CD14-positive monocyte (primary cell): Measurements from ENCODE around the gene LGI4. TPM values are rescaled to one million over a fixed set of nuclear protein-coding genes. Genes with fewer than 3 reads are reported as not detected.
A peak's percentile ranks its signal among the peaks of the same experiment; 100 is the strongest.

Experiments used
- DNase-seq, 3 donors: peaks; one replicate each; pipeline ENCODE4 v3.0.0-alpha.2; 2011 to 2022
- H2AFZ ChIP-seq: 2 replicates; pipeline ENCODE4 v1.6.0; 2012; ENCODE audit warnings: mild to moderate bottlenecking, low read depth, low read length, inconsistent platforms; ENCODE audit not compliant: insufficient read depth, poor library complexity, severe bottlenecking
- H3K27ac ChIP-seq, 2 donors: 1 replicate in 1 of 2; 2 replicates in 1 of 2; pipeline ENCODE4 v1.5.1; 2012 to 2013; ENCODE audit warnings: low read length in 2 of 2, control low read depth in 1 of 2, inconsistent platforms in 1 of 2, low read depth in 1 of 2, mild to moderate bottlenecking in 1 of 2
- H3K27me3 ChIP-seq, 2 donors: one replicate each; pipeline versions ENCODE4 v1.6.0 to v1.6.1; 2011 to 2013; ENCODE audit warnings: low read length in 2 of 2; ENCODE audit not compliant: control insufficient read depth in 2 of 2, insufficient read depth in 2 of 2
- H3K36me3 ChIP-seq, 2 donors: replicated peaks in 1 of 2; 1 replicate in 1 of 2; 2 replicates in 1 of 2; pipeline versions ENCODE4 v1.5.1 to v1.6.1; 2012 to 2013; ENCODE audit warnings: low read length in 2 of 2, control low read depth in 1 of 2, inconsistent platforms in 1 of 2, mild to moderate bottlenecking in 1 of 2; ENCODE audit not compliant: insufficient read depth in 2 of 2, control insufficient read depth in 1 of 2
- H3K4me1 ChIP-seq, 2 donors: 1 replicate in 1 of 2; 2 replicates in 1 of 2; pipeline versions ENCODE4 v1.5.1 to v1.6.1; 2012 to 2013; ENCODE audit warnings: low read length in 2 of 2, control low read depth in 1 of 2, inconsistent platforms in 1 of 2, mild to moderate bottlenecking in 1 of 2, moderate library complexity in 1 of 2; ENCODE audit not compliant: insufficient read depth in 2 of 2, control insufficient read depth in 1 of 2
- H3K4me2 ChIP-seq: replicated peaks from 2 replicates; pipeline ENCODE3; 2012; ENCODE audit warnings: low read length, moderate library complexity, mild to moderate bottlenecking; ENCODE audit not compliant: poor library complexity, severe bottlenecking; ENCODE audit errors: extremely low read depth
- H3K4me3 ChIP-seq, 3 experiments: fragments of 200-600 bp in 1 of 3; sonication (generic) in 1 of 3; replicated peaks in 1 of 3; 1 replicate in 2 of 3; 2 replicates in 1 of 3; pipeline ENCODE4 v1.5.1; 2011 to 2013; ENCODE audit warnings: low read length in 3 of 3, mild to moderate bottlenecking in 3 of 3, control low read depth in 2 of 3, low read depth in 2 of 3, inconsistent platforms in 1 of 3, moderate library complexity in 1 of 3
- H3K79me2 ChIP-seq: 2 replicates; pipeline ENCODE4 v1.6.0; 2012; ENCODE audit warnings: mild to moderate bottlenecking, control low read depth, inconsistent platforms, low read length, moderate library complexity; ENCODE audit not compliant: insufficient read depth
- H3K9ac ChIP-seq: 2 replicates; pipeline ENCODE4 v1.6.0; 2017; ENCODE audit warnings: low read length, mild to moderate bottlenecking; ENCODE audit not compliant: insufficient read depth, poor library complexity, severe bottlenecking
- H3K9me3 ChIP-seq, 2 donors: replicated peaks in 1 of 2; 1 replicate in 1 of 2; 2 replicates in 1 of 2; pipeline versions ENCODE4 v1.5.1 to v1.6.1; 2012 to 2013; ENCODE audit warnings: low read length in 2 of 2, control low read depth in 1 of 2; ENCODE audit not compliant: control insufficient read depth in 1 of 2, insufficient read depth in 1 of 2
- H4K20me1 ChIP-seq: 2 replicates; pipeline ENCODE4 v1.6.0; 2012; ENCODE audit warnings: mild to moderate bottlenecking, low read length, control low read depth, moderate library complexity; ENCODE audit not compliant: insufficient read depth
- H3K27ac Mint-ChIP-seq, 7 donors: one replicate each; pipeline ENCODE4 v1.8.0; 2020; ENCODE audit warnings: mild to moderate bottlenecking in 7 of 7, mixed read lengths in 7 of 7, moderate library complexity in 6 of 7, inconsistent platforms in 2 of 7
- H3K27me3 Mint-ChIP-seq, 3 donors: one replicate each; pipeline ENCODE4 v1.8.0; 2021 to 2022; ENCODE audit warnings: low read depth in 3 of 3, mild to moderate bottlenecking in 3 of 3, mixed read lengths in 3 of 3, moderate library complexity in 3 of 3, inconsistent platforms in 1 of 3
- H3K36me3 Mint-ChIP-seq, 2 donors: one replicate each; pipeline ENCODE4 v1.8.0; 2020; ENCODE audit warnings: mixed read lengths in 2 of 2, inconsistent platforms in 1 of 2, mild to moderate bottlenecking in 1 of 2
- H3K4me1 Mint-ChIP-seq: one replicate; pipeline ENCODE4 v1.8.0; 2020; ENCODE audit warnings: mild to moderate bottlenecking, mixed read lengths
- H3K4me3 Mint-ChIP-seq, 2 donors: one replicate each; pipeline ENCODE4 v1.8.0; 2020; ENCODE audit warnings: mild to moderate bottlenecking in 2 of 2, mixed read lengths in 2 of 2, moderate library complexity in 1 of 2
- H3K9me3 Mint-ChIP-seq, 7 donors: one replicate each; pipeline ENCODE4 v1.8.0; 2020 to 2022; ENCODE audit warnings: mixed read lengths in 7 of 7, mild to moderate bottlenecking in 6 of 7, moderate library complexity in 6 of 7, inconsistent platforms in 2 of 7
- WGBS: methylation state at CpG from one replicate; pipeline ENCODE4 v1.1.5; 2013; ENCODE audit warnings: missing lambda C conversion rate; ENCODE audit not compliant: insufficient coverage; 5-methylcytosine and 5-hydroxymethylcytosine counted together
- intact Hi-C, 2 donors: fragments of 100-400 bp; cut with micrococcal nuclease; formaldehyde crosslinking; loops; one replicate each; pipeline versions ENCODE4 v1.15.0 to v1.15.1; 2023
- polyA plus RNA-seq, 3 donors: library from polyadenylated mRNA; depleted of rRNA in 1 of 3; unstranded in 2 of 3; stranded (reverse) in 1 of 3; fragments of 300-500 nt in 2 of 3; fragments of >200 nt in 1 of 3; fragmentation: Illumina TruSeq in 2 of 3; gene quantifications; 1 replicate in 2 of 3; 2 replicates in 1 of 3; pipeline ENCODE4 v1.2.3, GENCODE V29; 2012 to 2021
- TF ChIP-seq, protein P1 (sequence below): fragments of 200-600 bp; IDR thresholded peaks from one replicate; pipeline ENCODE4 v1.8.0; 2022; ENCODE audit warnings: antibody characterized with exemption, mild to moderate bottlenecking

Gene LGI4
- polyA plus RNA-seq, 3 donors: 1.1 TPM; not detected in 2

DNA sequence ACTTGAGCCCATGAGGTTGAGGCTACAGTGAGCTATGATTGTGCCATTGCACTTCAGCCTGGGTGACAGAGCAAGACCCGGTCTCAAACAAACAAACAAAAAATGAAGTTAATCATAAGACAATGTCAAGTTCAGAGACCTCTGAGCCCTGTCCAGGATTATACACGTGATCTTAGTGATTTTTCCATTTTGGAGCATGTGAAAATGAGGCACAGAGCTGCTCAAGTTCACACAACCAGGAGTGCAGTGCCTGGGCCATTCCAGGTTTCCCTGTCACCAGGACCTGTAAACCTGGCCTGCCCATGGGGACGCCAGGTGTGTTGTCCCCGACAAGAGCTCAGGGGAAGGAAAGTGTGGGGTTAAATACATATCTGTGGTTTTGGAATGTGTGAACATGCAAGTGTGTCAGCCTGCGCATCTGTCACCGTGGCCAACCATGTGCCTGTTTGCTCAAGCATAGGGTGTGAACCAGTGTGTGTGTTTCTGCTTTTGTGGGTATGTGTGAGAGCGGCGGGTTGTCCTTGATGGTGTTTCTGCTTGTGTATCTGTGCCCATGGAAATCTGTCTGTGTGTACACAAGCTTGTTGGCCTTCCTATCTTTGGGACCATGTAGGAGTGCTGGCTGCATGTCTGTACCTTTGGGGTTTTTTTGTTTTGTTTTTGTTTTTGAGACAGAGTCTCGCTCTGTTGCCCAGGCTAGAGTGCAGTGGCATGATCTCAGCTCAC, 2.3 kb upstream of the LGI4 start:
- H3K79me2 ChIP-seq: no peaks in the 10 kb centered on the region
- no peak overlapping the region for H3K9ac ChIP-seq
- peaks cover 40 to 41% of the 10 kb centered on the region in 2 donors for H3K4me1 ChIP-seq
- no peak overlapping the region for H3K4me2 ChIP-seq
- H3K36me3 ChIP-seq: no peaks in the 10 kb centered on the region
- no peak overlapping the region for H2AFZ ChIP-seq
- no peak overlapping the region for H3K4me3 ChIP-seq
- H3K27ac ChIP-seq: no peak overlapping the region
- peaks cover 0 to 3% (median 0%) of the 10 kb centered on the region in 7 donors for H3K9me3 Mint-ChIP-seq
- DNase-seq: no peak
- no peaks in the 10 kb centered on the region for H4K20me1 ChIP-seq
- H3K36me3 Mint-ChIP-seq: no peaks in the 10 kb centered on the region
- H3K27ac Mint-ChIP-seq: peak overlapping the region in 1 of 7 donors; percentile 37
- H3K9me3 ChIP-seq: no peaks in the 10 kb centered on the region
- peaks cover under 1 to 6% of the 10 kb centered on the region in 2 donors for H3K27me3 ChIP-seq
- WGBS: 72% methylated on average over 8 of the region's 9 CpGs
- H3K4me3 Mint-ChIP-seq: peak overlapping the region in 1 of 2 donors; percentile 29
- intact Hi-C loops: loop anchor here (5.0 to 10.0 kb wide), 2 partner anchors 70 to 162 kb away; no protein-coding TSS in a partner anchor
- TF ChIP-seq, protein P1, sequence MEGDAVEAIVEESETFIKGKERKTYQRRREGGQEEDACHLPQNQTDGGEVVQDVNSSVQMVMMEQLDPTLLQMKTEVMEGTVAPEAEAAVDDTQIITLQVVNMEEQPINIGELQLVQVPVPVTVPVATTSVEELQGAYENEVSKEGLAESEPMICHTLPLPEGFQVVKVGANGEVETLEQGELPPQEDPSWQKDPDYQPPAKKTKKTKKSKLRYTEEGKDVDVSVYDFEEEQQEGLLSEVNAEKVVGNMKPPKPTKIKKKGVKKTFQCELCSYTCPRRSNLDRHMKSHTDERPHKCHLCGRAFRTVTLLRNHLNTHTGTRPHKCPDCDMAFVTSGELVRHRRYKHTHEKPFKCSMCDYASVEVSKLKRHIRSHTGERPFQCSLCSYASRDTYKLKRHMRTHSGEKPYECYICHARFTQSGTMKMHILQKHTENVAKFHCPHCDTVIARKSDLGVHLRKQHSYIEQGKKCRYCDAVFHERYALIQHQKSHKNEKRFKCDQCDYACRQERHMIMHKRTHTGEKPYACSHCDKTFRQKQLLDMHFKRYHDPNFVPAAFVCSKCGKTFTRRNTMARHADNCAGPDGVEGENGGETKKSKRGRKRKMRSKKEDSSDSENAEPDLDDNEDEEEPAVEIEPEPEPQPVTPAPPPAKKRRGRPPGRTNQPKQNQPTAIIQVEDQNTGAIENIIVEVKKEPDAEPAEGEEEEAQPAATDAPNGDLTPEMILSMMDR: no peak
- H3K27me3 Mint-ChIP-seq: peaks cover 6 to 16% (median 7%) of the 10 kb centered on the region in 3 donors
- peaks cover 40% of the 10 kb centered on the region for H3K4me1 Mint-ChIP-seq

GRCh38 chr19:35136231-35136630, 1.4 kb upstream of the LGI4 start:
- no peak overlapping the region for H2AFZ ChIP-seq
- H3K79me2 ChIP-seq: no peaks in the 10 kb centered on the region
- peaks cover 1 to 11% (median 2%) of the 10 kb centered on the region in 3 donors for H3K27me3 Mint-ChIP-seq
- no peak overlapping the region for H3K9ac ChIP-seq
- H3K36me3 ChIP-seq: no peaks in the 10 kb centered on the region
- H3K27me3 ChIP-seq: no peaks in the 10 kb centered on the region
- no peak overlapping the region for H3K4me2 ChIP-seq
- DNase-seq: no peak
- intact Hi-C loops: loop anchor here (5.0 to 10.0 kb wide), 2 partner anchors 69 to 161 kb away; no protein-coding TSS in a partner anchor
- H3K4me3 Mint-ChIP-seq: no peak overlapping the region
- H3K9me3 ChIP-seq: no peaks in the 10 kb centered on the region
- H4K20me1 ChIP-seq: no peaks in the 10 kb centered on the region
- H3K4me3 ChIP-seq: no peak overlapping the region
- 92% methylated on average over 9 of the region's 11 CpGs for WGBS
- peaks cover 32% of the 10 kb centered on the region in 2 donors for H3K4me1 ChIP-seq
- TF ChIP-seq, protein P1: no peak
- no peak overlapping the region for H3K27ac ChIP-seq
- H3K27ac Mint-ChIP-seq: peak overlapping the region in 1 of 7 donors; percentile 14
- H3K36me3 Mint-ChIP-seq: no peaks in the 10 kb centered on the region
- peaks cover 31% of the 10 kb centered on the region for H3K4me1 Mint-ChIP-seq
- H3K9me3 Mint-ChIP-seq: peaks cover 0 to 3% (median 0%) of the 10 kb centered on the region in 7 donors
